ENCODE data around the gene ZNF619. TPM values are rescaled to one million over a fixed set of nuclear protein-coding genes. Genes with fewer than 3 reads are reported as not detected.

Gene ZNF619
- total and polyA plus RNA-seq, 2 experiments from 2014 or later: 2.0 to 4.4 TPM

DNA sequence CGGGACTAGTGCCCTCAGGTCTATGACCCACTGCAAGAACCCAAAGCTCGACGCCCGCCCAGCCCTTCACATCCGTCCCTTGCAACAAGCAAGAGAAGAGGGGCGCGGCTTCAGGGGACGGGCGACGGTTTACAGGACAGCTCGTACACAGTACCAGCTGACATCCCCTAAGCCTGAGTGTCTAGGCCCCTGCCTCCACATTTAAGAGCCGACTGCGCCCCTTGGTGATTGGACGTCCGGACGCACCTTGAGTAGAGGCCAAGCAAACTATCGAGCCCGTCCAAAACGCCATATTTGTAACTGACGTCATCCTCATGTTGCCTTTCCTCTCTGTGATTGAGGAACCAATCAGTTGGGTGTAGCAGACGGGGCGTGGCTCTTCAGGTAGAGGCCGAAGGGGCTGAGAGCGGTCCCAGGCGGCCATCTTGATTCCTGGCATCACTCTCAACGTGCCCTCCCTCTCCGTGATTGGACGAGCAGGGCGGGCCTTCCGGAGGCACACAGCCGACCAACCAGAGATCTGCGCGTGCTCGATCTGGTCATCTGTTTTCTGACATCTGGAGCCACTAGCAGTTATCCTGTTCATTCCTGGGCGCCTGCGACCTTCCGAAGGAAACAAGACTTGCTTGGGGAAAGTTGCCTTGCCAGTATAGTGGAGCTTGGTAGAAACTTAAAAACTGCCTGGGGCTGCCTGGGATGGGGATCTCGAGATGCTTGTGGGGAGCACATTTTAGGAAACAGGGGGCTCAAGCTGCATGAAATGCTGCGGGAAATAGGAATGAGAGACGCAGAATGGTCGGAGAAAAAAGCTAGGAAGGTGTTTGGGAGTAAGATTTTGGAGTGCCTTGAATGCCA, 23.8 kb upstream of the ZNF619 start:
- Histone ChIP-seq H3K9me3 (ENCODE audit: low read depth) (no peaks in the 10 kb centered on the region), H4K20me1 (ENCODE audit: insufficient read depth) (no peaks in the 10 kb centered on the region), H3K9ac (peak overlapping the region; percentile 87), H3K27me3 (replicated peaks; ENCODE audit: insufficient read depth) (no peaks in the 10 kb centered on the region), H3K36me3 (ENCODE audit: low read depth) (peaks cover 3% of the 10 kb centered on the region; the same call in 1 of the 2 replicates), H3K79me2 (ENCODE audit: insufficient read depth) (peaks cover 20% of the 10 kb centered on the region), H3K4me2 (ENCODE audit: unreplicated experiment) (peak overlapping the region; percentile 92), H3K4me1 (ENCODE audit: insufficient read depth) (peaks cover 4% of the 10 kb centered on the region; the same call in 1 of the 2 replicates), H3K9me2 (ENCODE audit: insufficient read depth) (no peaks in the 10 kb centered on the region), H3F3A (ENCODE audit: insufficient read depth) (peaks cover 19% of the 10 kb centered on the region; the same call in 1 of the 2 replicates), H2AFZ (peak overlapping the region; percentile 97), H3K4me3 (peak overlapping the region; percentile 82), H3K27ac (peak overlapping the region; percentile 71)
- peak; percentile 100 for DNase-seq
- 0 to 2% methylated on average over 38 to 40 of the region's 41 CpGs for WGBS, 2 experiments (ENCODE audit: low coverage in 1 of 2, low lambda C conversion rate in 2 of 2, missing lambda C conversion rate in 2 of 2)
- TF ChIP-seq EZH2phosphoT487 (IDR thresholded peaks at IDR 0.05; ENCODE audit: insufficient read depth, low read depth) (no peak), EZH2 (IDR thresholded peaks at IDR 0.05; ENCODE audit: insufficient read depth, poor library complexity, severe bottlenecking) (no peak)
- in situ Hi-C loops (cut with MboI): no loop called here

DNA sequence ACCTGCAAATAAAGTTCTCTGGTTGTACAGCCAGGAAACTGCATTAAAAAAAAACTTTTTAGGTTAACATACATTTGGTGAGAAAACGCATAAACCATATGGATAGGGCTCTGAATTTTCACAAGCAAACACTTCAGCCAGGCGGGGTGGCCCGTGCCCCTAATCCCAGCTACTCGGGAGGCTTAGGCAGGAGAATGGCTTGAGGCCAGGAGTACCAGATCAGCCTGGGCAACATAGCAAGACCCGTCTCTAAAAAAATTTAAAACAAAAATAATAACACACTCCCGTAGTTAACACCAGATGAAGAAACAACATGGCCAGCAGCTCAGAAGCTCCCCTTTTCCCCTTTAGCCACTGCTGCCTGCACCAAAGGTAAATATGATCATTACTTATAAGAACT, 23.0 kb upstream of the ZNF619 start:
- in situ Hi-C loops (cut with MboI): no loop called here
- Histone ChIP-seq H3K27ac (peak overlapping the region; percentile 70), H3K79me2 (ENCODE audit: insufficient read depth) (peaks cover 28% of the 10 kb centered on the region), H3K9me2 (ENCODE audit: insufficient read depth) (no peaks in the 10 kb centered on the region), H3K27me3 (replicated peaks; ENCODE audit: insufficient read depth) (no peaks in the 10 kb centered on the region), H3K4me1 (ENCODE audit: insufficient read depth) (peaks cover 12% of the 10 kb centered on the region; the same call in 1 of the 2 replicates), H2AFZ (peak overlapping the region; percentile 97), H3F3A (ENCODE audit: insufficient read depth) (peaks cover 27% of the 10 kb centered on the region; the same call in 1 of the 2 replicates), H4K20me1 (ENCODE audit: insufficient read depth) (no peaks in the 10 kb centered on the region), H3K9me3 (ENCODE audit: low read depth) (no peaks in the 10 kb centered on the region), H3K36me3 (ENCODE audit: low read depth) (peaks cover 11% of the 10 kb centered on the region), H3K9ac (peak overlapping the region; percentile 87), H3K4me3 (peak overlapping the region; percentile 82), H3K4me2 (ENCODE audit: unreplicated experiment) (peak overlapping the region; percentile 92)
- no peak for TF ChIP-seq EZH2 (IDR thresholded peaks at IDR 0.05; ENCODE audit: insufficient read depth, poor library complexity, severe bottlenecking)
- TF ChIP-seq EZH2phosphoT487 (IDR thresholded peaks at IDR 0.05; ENCODE audit: insufficient read depth, low read depth): no peak
- 27 to 29% methylated on average over 6 of the region's 6 CpGs for WGBS, 2 experiments (ENCODE audit: low coverage in 1 of 2, low lambda C conversion rate in 2 of 2, missing lambda C conversion rate in 2 of 2)
- no peak for DNase-seq

- TF ChIP-seq EZH2 (IDR thresholded peaks at IDR 0.05; ENCODE audit: insufficient read depth, poor library complexity, severe bottlenecking): no peak
- no peak for TF ChIP-seq EZH2phosphoT487 (IDR thresholded peaks at IDR 0.05; ENCODE audit: insufficient read depth, low read depth)
- no peaks in the 10 kb centered on the region for H3K9me2 ChIP-seq (ENCODE audit: insufficient read depth)
Measured at GRCh38 chr3:40455328-40455727, 21.6 kb upstream of the ZNF619 start.

DNA sequence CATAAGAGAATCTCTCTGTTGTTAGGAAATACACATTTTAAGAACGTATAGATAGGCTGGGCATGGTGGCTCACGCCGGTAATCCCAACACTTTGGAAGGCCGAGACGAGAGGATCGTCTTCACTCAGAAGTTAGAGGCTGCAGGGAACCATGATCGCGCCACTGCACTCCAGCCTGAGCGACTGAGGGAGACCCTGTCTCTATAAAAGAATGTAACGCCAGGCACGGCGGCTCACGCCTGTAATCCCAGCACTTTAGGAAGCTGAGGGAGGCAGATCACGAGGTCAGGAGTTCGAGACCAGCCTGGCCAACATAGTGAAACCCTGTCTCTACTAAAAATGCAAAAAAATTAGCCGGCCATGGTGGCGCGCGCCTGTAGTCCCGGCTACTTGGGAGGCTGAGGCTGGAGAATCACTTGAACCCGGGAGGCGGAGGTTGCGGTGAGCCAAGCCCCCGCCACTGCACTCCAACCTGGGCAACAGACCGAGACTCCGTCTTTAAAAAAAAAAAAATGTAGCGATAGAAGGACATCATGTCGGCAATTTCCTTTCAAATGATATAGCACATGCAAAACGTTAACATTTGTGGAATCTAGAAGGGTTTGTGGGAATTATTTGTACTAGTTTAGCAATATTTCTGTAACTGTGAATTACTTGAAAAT, 20.5 kb upstream of the ZNF619 start:
- no peak for DNase-seq
- peak overlapping the region; percentile 91 for H3K4me3 ChIP-seq
- H3K27ac ChIP-seq: peak overlapping the region; percentile 84
- in situ Hi-C loops (cut with MboI): no loop called here
- H3K4me2 ChIP-seq (ENCODE audit: unreplicated experiment): peak overlapping the region; percentile 87
- H3K9ac ChIP-seq: peak overlapping the region; percentile 97
- peaks cover 23% of the 10 kb centered on the region; the same call in 1 of the 2 replicates for H3K4me1 ChIP-seq (ENCODE audit: insufficient read depth)
- no peaks in the 10 kb centered on the region for H4K20me1 ChIP-seq (ENCODE audit: insufficient read depth)
- no peaks in the 10 kb centered on the region for H3K9me2 ChIP-seq (ENCODE audit: insufficient read depth)
- no peaks in the 10 kb centered on the region for H3K27me3 ChIP-seq (replicated peaks; ENCODE audit: insufficient read depth)
- H3K9me3 ChIP-seq (ENCODE audit: low read depth): no peaks in the 10 kb centered on the region
- H3F3A ChIP-seq (ENCODE audit: insufficient read depth): peaks cover 49% of the 10 kb centered on the region
- TF ChIP-seq EZH2 (IDR thresholded peaks at IDR 0.05; ENCODE audit: insufficient read depth, poor library complexity, severe bottlenecking) (no peak), EZH2phosphoT487 (IDR thresholded peaks at IDR 0.05; ENCODE audit: insufficient read depth, low read depth) (no peak)
- peaks cover 35% of the 10 kb centered on the region for H3K36me3 ChIP-seq (ENCODE audit: low read depth)
- H2AFZ ChIP-seq: peak overlapping the region; percentile 95
- peaks cover 53% of the 10 kb centered on the region for H3K79me2 ChIP-seq (ENCODE audit: insufficient read depth)
- 66 to 69% methylated on average over 29 of the region's 29 CpGs for WGBS, 2 experiments (ENCODE audit: low coverage in 1 of 2, low lambda C conversion rate in 2 of 2, missing lambda C conversion rate in 2 of 2)

More at GRCh38 chr3:40455328-40455727, 21.6 kb upstream of the ZNF619 start:
- no peak overlapping the region for H3K4me2 ChIP-seq (ENCODE audit: unreplicated experiment)
- in situ Hi-C loops (cut with MboI): no loop called here
- H2AFZ ChIP-seq: no peak overlapping the region
- peaks cover 22% of the 10 kb centered on the region; the same call in 1 of the 2 replicates for H3K4me1 ChIP-seq (ENCODE audit: insufficient read depth)
- H3F3A ChIP-seq (ENCODE audit: insufficient read depth): peaks cover 38% of the 10 kb centered on the region; the same call in 1 of the 2 replicates
- DNase-seq: no peak
- peaks cover 42% of the 10 kb centered on the region for H3K79me2 ChIP-seq (ENCODE audit: insufficient read depth)
- H3K36me3 ChIP-seq (ENCODE audit: low read depth): peaks cover 24% of the 10 kb centered on the region
- H3K4me3 ChIP-seq: no peak overlapping the region
- 87 to 88% methylated on average over 4 of the region's 4 CpGs for WGBS, 2 experiments (ENCODE audit: low coverage in 1 of 2, low lambda C conversion rate in 2 of 2, missing lambda C conversion rate in 2 of 2)
- no peak overlapping the region for H3K27ac ChIP-seq
- H4K20me1 ChIP-seq (ENCODE audit: insufficient read depth): no peaks in the 10 kb centered on the region
- no peaks in the 10 kb centered on the region for H3K9me3 ChIP-seq (ENCODE audit: low read depth)
- no peaks in the 10 kb centered on the region for H3K27me3 ChIP-seq (replicated peaks; ENCODE audit: insufficient read depth)
- no peak overlapping the region for H3K9ac ChIP-seq
